Activated B cell treated with CpG ODN at 0.5 μM for 24 hours (primary cell): ENCODE measurements around the gene ACSL1. TPM values are rescaled to one million over a fixed set of nuclear protein-coding genes. Genes with fewer than 3 reads are reported as not detected.

Experiments
- ATAC-seq: fragments of 200-7000 bp; cut with Tn5 transposase; one replicate; pipeline ENCODE4 v1.10.0; 2021; ENCODE audit warnings: low read depth, mild to moderate bottlenecking, moderate library complexity
- CTCF ChIA-PET: fragments of 350-600 bp; sonication (Branson Sonifier 250); formaldehyde crosslinking; loops from one replicate; lab custom pipeline; 2021; ENCODE audit warnings: antibody characterized with exemption; lab: Charles Lee
- POLR2A ChIA-PET: fragments of 350-600 bp; sonication (Branson Sonifier 250); formaldehyde crosslinking; loops from one replicate; lab custom pipeline; 2021; ENCODE audit warnings: antibody characterized with exemption; lab: Charles Lee
- DNase-seq: peaks from one replicate; pipeline ENCODE4 v3.0.0; 2022
- H3K27ac Mint-ChIP-seq: one replicate; pipeline ENCODE4 v1.8.0; 2020; ENCODE audit warnings: mixed read lengths
- H3K27me3 Mint-ChIP-seq: one replicate; pipeline ENCODE4 v1.8.0; 2021; ENCODE audit warnings: mixed read lengths
- H3K36me3 Mint-ChIP-seq: one replicate; pipeline ENCODE4 v1.8.0; 2021; ENCODE audit warnings: low read depth, mixed read lengths
- H3K4me1 Mint-ChIP-seq: one replicate; pipeline ENCODE4 v1.8.0; 2021; ENCODE audit warnings: mixed read lengths
- H3K4me3 Mint-ChIP-seq: one replicate; pipeline ENCODE4 v1.8.0; 2020; ENCODE audit warnings: mild to moderate bottlenecking, mixed read lengths
- H3K9me3 Mint-ChIP-seq: one replicate; pipeline ENCODE4 v1.8.0; 2020; ENCODE audit warnings: mixed read lengths
- intact Hi-C: fragments of 100-400 bp; cut with micrococcal nuclease; formaldehyde crosslinking; loops from one replicate; pipeline ENCODE4 v1.15.1; 2024
- total RNA-seq: library from RNA; stranded (reverse); gene quantifications from 2 replicates; pipeline ENCODE4 v1.2.3, GENCODE V29; 2022
- TF ChIP-seq, protein P1 (sequence below): fragments of 200-600 bp; IDR thresholded peaks from one replicate; pipeline ENCODE4 v1.8.0; 2022; ENCODE audit warnings: antibody characterized with exemption, mild to moderate bottlenecking

ACSL1 gene
- total RNA-seq, 1 donor from 2014 or later = 47.0 TPM

DNA sequence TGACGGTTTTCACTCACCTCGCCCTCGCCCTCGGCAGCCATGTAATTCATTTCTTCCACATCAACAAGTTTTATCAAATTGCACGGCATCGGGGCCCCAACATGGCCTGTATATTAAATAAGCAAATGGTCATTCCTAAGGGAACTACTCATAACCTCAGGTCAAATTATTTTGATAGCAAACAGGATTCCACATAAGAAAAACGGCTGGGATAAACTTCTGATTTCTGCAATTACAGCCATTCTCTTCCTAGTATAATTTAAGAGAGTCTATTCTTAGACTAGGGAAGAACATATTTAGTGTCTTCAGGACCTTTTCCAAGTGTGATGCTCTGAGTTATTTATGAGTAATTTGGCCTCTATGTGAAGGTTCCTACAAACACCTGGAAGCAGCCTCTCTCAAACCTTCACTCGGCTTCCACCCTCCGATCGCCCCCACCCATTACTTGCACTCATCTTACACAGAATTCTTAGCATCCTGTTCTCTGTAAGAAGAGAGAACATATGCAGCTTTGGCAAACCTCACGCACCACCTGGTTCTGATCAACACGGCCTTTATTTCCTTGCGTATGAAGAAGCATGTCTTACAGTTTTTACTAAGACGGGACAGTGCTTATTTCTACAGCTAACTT, 62.5 kb downstream of the ACSL1 start:
- intact Hi-C loops = loop anchor here (10.0 kb wide), 1 partner anchor 52 kb away; no protein-coding TSS in a partner anchor
- Mint-ChIP-seq H3K4me3 (no peak overlapping the region), H3K36me3 (peaks cover 93% of the 10 kb centered on the region), H3K27ac (no peak overlapping the region), H3K4me1 (peaks cover 8% of the 10 kb centered on the region), H3K27me3 (no peaks in the 10 kb centered on the region), H3K9me3 (no peaks in the 10 kb centered on the region)
- TF ChIP-seq, protein P1, sequence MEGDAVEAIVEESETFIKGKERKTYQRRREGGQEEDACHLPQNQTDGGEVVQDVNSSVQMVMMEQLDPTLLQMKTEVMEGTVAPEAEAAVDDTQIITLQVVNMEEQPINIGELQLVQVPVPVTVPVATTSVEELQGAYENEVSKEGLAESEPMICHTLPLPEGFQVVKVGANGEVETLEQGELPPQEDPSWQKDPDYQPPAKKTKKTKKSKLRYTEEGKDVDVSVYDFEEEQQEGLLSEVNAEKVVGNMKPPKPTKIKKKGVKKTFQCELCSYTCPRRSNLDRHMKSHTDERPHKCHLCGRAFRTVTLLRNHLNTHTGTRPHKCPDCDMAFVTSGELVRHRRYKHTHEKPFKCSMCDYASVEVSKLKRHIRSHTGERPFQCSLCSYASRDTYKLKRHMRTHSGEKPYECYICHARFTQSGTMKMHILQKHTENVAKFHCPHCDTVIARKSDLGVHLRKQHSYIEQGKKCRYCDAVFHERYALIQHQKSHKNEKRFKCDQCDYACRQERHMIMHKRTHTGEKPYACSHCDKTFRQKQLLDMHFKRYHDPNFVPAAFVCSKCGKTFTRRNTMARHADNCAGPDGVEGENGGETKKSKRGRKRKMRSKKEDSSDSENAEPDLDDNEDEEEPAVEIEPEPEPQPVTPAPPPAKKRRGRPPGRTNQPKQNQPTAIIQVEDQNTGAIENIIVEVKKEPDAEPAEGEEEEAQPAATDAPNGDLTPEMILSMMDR = no peak
- ATAC-seq (no peak), DNase-seq (no peak)
- POLR2A ChIA-PET = no interaction called here
- CTCF ChIA-PET = interaction anchor here (1.5 kb wide), 1 partner anchor 499 kb away, joined by 3 read pairs; no protein-coding TSS in a partner anchor

DNA sequence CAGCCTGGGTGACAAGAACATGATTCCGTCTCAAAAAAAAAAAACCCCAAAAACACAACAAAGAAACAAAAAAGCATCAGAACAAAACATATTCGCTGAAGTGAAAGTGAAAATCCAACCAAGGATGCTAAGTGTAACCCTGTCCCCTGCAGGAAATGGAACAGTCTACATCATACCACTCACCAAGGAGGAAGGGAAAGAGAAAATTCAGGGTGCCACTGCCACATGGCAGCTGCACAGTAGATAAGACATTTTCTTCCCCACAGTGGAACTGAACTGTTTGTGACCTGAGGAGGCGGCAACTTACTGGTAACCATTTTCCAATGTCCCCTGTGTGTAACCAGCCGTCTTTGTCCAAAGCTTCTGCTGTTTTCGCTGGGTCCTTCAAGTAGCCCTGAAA, 63.7 kb downstream of the ACSL1 start:
- ChIA-PET CTCF (interaction anchor here (1.5 kb wide), 1 partner anchor 498 kb away, joined by 3 read pairs; no protein-coding TSS in a partner anchor), POLR2A (no interaction called here)
- intact Hi-C loops = loop anchor here (10.0 kb wide), 1 partner anchor 53 kb away; no protein-coding TSS in a partner anchor
- Mint-ChIP-seq H3K4me1 (peaks cover 8% of the 10 kb centered on the region), H3K27ac (no peak overlapping the region), H3K9me3 (no peaks in the 10 kb centered on the region), H3K27me3 (no peaks in the 10 kb centered on the region), H3K36me3 (peaks cover 90% of the 10 kb centered on the region), H3K4me3 (no peak overlapping the region)
- ATAC-seq (peak; percentile 47), DNase-seq (no peak)
- TF ChIP-seq, protein P1 = no peak

DNA sequence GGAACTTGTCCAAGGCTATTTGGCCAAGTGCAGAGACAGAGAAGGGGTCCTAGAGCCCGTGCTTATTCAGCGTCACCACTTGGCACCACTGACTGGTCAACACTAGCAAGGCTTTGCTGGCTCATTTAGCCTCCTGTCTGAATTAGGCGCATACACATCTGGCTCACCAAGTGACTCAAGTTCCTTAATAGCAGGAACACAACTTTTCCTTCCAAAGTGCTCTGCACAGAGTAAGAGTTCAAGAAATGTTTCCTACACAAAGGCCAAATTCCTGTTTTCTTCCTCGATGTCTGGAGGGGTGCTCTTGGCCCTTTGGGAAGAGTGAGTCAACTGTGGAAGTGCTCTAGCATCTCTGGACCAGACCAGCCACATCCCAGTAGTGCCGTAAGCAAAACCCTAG, 65.1 kb downstream of the ACSL1 start:
- H3K4me3 Mint-ChIP-seq = no peak overlapping the region
- TF ChIP-seq, protein P1 = no peak
- no peaks in the 10 kb centered on the region for H3K27me3 Mint-ChIP-seq
- peaks cover 90% of the 10 kb centered on the region for H3K36me3 Mint-ChIP-seq
- H3K4me1 Mint-ChIP-seq = peaks cover 8% of the 10 kb centered on the region
- DNase-seq (no peak), ATAC-seq (no peak)
- H3K27ac Mint-ChIP-seq = no peak overlapping the region
- POLR2A ChIA-PET = no interaction called here
- H3K9me3 Mint-ChIP-seq = no peaks in the 10 kb centered on the region
- intact Hi-C loops = loop anchor here (10.0 kb wide), 1 partner anchor 54 kb away; no protein-coding TSS in a partner anchor
- CTCF ChIA-PET = no interaction called here

DNA sequence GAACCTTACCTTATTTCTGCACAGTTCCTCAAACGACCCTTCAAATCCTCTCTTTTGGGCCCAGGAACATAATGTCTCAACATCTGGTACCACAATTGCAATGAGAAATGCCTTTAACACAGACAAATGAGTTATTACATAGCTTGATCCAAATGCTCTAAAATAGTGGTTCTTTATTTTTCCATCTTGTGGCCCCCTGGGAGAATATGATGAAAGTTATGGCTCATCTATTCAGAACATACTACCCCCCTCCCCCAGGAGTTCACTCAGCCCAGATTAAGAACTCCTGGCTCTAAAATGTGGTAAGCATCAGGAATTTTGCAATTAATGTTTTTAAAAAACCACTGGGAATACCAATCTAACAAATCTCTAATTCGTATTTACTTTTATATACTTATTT, 68.0 kb downstream of the ACSL1 start:
- ChIA-PET CTCF (no interaction called here), POLR2A (no interaction called here)
- H3K9me3 Mint-ChIP-seq = no peaks in the 10 kb centered on the region
- peaks cover 90% of the 10 kb centered on the region for H3K36me3 Mint-ChIP-seq
- H3K27ac Mint-ChIP-seq = no peak overlapping the region
- DNase-seq (no peak), ATAC-seq (no peak)
- no peak overlapping the region for H3K4me3 Mint-ChIP-seq
- H3K4me1 Mint-ChIP-seq = peaks cover 8% of the 10 kb centered on the region
- intact Hi-C loops = no loop called here
- TF ChIP-seq, protein P1 = no peak
- H3K27me3 Mint-ChIP-seq = no peaks in the 10 kb centered on the region

DNA sequence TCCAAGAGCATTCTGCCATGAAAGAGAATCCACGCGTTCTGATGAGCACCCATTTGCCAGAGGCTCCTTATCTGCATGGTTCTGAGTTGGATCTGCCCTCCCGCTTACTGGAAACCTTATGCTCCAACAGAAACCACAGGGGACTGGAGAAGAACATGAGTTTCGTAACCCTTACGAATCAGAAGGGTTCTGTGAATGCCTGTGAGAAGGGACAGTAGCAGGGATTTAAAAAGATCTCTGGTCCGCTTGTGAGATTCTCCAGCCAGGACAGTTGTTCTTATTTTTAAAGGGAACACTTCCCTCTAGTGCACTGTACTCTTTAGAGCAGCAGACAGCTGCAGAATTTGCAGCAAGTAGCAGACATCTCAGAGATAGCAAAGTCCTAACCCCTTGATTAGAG, 69.4 kb downstream of the ACSL1 start:
- no peak overlapping the region for H3K27ac Mint-ChIP-seq
- intact Hi-C loops = no loop called here
- POLR2A ChIA-PET = no interaction called here
- H3K27me3 Mint-ChIP-seq = no peaks in the 10 kb centered on the region
- no peak for DNase-seq
- peaks cover 78% of the 10 kb centered on the region for H3K36me3 Mint-ChIP-seq
- no peak overlapping the region for H3K4me3 Mint-ChIP-seq
- CTCF ChIA-PET = interaction anchor here (1.0 to 1.4 kb wide), 2 partner anchors 11 to 492 kb away, joined by 3 to 5 read pairs; no protein-coding TSS in a partner anchor
- TF ChIP-seq, protein P1 = no peak
- no peak for ATAC-seq
- no peaks in the 10 kb centered on the region for H3K9me3 Mint-ChIP-seq
- H3K4me1 Mint-ChIP-seq = no peaks in the 10 kb centered on the region
